Neural cell (in vitro differentiated cells): ENCODE results near the gene PRKAR1B.

Source experiments
- CTCF ChIP-seq: fragments of 450-650 bp; IDR thresholded peaks from 2 replicates; pipeline ENCODE4 v1.5.1; 2014; ENCODE audit warnings: antibody characterized with exemption, mild to moderate bottlenecking, moderate library complexity; ENCODE audit not compliant: poor library complexity, severe bottlenecking
- MXI1 ChIP-seq: fragments of 450-650 bp; conservative IDR thresholded peaks from 2 replicates; pipeline ENCODE4 v1.6.1; 2014; ENCODE audit warnings: antibody characterized with exemption, mild to moderate bottlenecking; ENCODE audit not compliant: poor library complexity, severe bottlenecking
- POLR2AphosphoS5 ChIP-seq: IDR thresholded peaks from 2 replicates; pipeline ENCODE4 v1.6.1; 2012
- REST ChIP-seq: IDR thresholded peaks from 2 replicates; pipeline ENCODE4 v1.6.1; 2012; ENCODE audit warnings: borderline replicate concordance
- TAF1 ChIP-seq: IDR thresholded peaks from 2 replicates; pipeline ENCODE4 v1.6.1; 2012; ENCODE audit warnings: low read depth

GRCh38 chr7:659306-659847 is 67.7 kb downstream of the PRKAR1B start:
- TF ChIP-seq CTCF (no peak), TAF1 (no peak), REST (no peak), POLR2AphosphoS5 (no peak), MXI1 (no peak)
